KG1 (cell line): ENCODE data around the gene GREB1.
A peak's percentile ranks its signal among the peaks of the same experiment; 100 is the strongest.

ENCODE experiments used
- DNase-seq: peaks from one replicate; lab custom pipeline; 2025; lab: John Stamatoyannopoulos, UW

Gene GREB1

GRCh38 chr2:11683966-11684365 is 150.1 kb downstream of the GREB1 start:
- DNase-seq = no peak

GRCh38 chr2:11684894-11685460 is 151.1 kb downstream of the GREB1 start:
- no peak for DNase-seq

- no peak for DNase-seq
Measured at GRCh38 chr2:11685906-11686470, 152.1 kb downstream of the GREB1 start.

- DNase-seq = no peak
Measured at GRCh38 chr2:11687736-11688135, 153.9 kb downstream of the GREB1 start.

- peak; percentile 71 for DNase-seq
Measured at GRCh38 chr2:11688222-11689069, 154.6 kb downstream of the GREB1 start.

- no peak for DNase-seq
Measured at GRCh38 chr2:11691076-11691660, 157.3 kb downstream of the GREB1 start.
